ENCODE results near the gene IRF8. TPM values are rescaled to one million over a fixed set of nuclear protein-coding genes. Genes with fewer than 3 reads are reported as not detected.
"Not testable (repeated sequence)": the region's sequence is repeated elsewhere in the genome, so short reads cannot be mapped to it uniquely, and the experiment has no call there.

Gene IRF8
- total RNA-seq, 1 experiment from 2014 or later = 0.19 TPM

DNA sequence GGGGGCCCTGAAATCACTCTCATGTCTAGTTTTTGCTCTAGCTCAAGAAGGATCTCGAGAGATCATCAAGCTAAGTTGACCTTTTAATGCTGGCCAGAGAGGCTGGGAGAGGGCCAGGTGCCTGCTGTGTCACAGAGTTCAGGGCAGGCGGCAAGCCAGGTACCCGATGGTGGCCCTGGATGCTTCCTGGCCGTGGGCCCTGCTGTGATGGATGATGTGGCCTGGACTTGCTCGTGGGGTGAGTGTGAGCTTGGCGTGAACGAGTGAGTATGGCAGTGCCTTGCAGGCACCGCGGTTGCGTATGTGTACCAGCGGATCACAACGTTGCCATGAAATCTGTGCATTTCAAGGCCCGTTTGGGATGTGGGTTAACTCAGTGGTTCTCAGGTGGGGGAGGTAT, 7.4 kb downstream of the IRF8 start:
- BruUV-seq (replicated peaks) = no TSS peak
- POLR2A ChIA-PET (ENCODE audit: low non-redundant PET) = no interaction called here
- intact Hi-C loops (cut with micrococcal nuclease; ENCODE audit: unreplicated experiment) = no loop called here
- Histone ChIP-seq H3K36me3 (ENCODE audit: insufficient read depth, low read length, poor library complexity, severe bottlenecking) (no peaks in the 10 kb centered on the region), H3K27me3 (replicated peaks; ENCODE audit: insufficient read depth, low read depth, low read length, poor library complexity) (peaks cover 16% of the 10 kb centered on the region), H3K27ac (ENCODE audit: low read depth, low read length, poor library complexity, severe bottlenecking) (no peak overlapping the region), H3K9me3 (ENCODE audit: low read depth, low read length, poor library complexity, severe bottlenecking) (no peaks in the 10 kb centered on the region), H3K4me3 (ENCODE audit: low read depth, low read length, poor library complexity, severe bottlenecking) (no peak overlapping the region), H3K4me1 (ENCODE audit: insufficient read depth, low read length, poor library complexity, severe bottlenecking) (no peaks in the 10 kb centered on the region)
- CTCF ChIA-PET = no interaction called here
- TF ChIP-seq EZH2 (IDR thresholded peaks at IDR 0.05; ENCODE audit: borderline replicate concordance, low read depth, low read length, poor library complexity, severe bottlenecking) = no peak
- TF ChIP-seq, protein P1, sequence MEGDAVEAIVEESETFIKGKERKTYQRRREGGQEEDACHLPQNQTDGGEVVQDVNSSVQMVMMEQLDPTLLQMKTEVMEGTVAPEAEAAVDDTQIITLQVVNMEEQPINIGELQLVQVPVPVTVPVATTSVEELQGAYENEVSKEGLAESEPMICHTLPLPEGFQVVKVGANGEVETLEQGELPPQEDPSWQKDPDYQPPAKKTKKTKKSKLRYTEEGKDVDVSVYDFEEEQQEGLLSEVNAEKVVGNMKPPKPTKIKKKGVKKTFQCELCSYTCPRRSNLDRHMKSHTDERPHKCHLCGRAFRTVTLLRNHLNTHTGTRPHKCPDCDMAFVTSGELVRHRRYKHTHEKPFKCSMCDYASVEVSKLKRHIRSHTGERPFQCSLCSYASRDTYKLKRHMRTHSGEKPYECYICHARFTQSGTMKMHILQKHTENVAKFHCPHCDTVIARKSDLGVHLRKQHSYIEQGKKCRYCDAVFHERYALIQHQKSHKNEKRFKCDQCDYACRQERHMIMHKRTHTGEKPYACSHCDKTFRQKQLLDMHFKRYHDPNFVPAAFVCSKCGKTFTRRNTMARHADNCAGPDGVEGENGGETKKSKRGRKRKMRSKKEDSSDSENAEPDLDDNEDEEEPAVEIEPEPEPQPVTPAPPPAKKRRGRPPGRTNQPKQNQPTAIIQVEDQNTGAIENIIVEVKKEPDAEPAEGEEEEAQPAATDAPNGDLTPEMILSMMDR (conservative IDR thresholded peaks at IDR 0.05; ENCODE audit: low read depth, low read length) = no peak
- no peak for DNase-seq (ENCODE audit: low spot score)

- H3K9me3 ChIP-seq (ENCODE audit: low read depth, low read length, poor library complexity, severe bottlenecking); H3K27ac ChIP-seq (ENCODE audit: low read depth, low read length, poor library complexity, severe bottlenecking); H3K4me3 ChIP-seq (ENCODE audit: low read depth, low read length, poor library complexity, severe bottlenecking); H3K4me1 ChIP-seq (ENCODE audit: insufficient read depth, low read length, poor library complexity, severe bottlenecking); CTCF ChIA-PET; H3K27me3 ChIP-seq (replicated peaks; ENCODE audit: insufficient read depth, low read depth, low read length, poor library complexity); POLR2A ChIA-PET (ENCODE audit: low non-redundant PET); BruUV-seq (replicated peaks); intact Hi-C loops (cut with micrococcal nuclease; ENCODE audit: unreplicated experiment); DNase-seq (ENCODE audit: low spot score); H3K36me3 ChIP-seq (ENCODE audit: insufficient read depth, low read length, poor library complexity, severe bottlenecking): not testable (repeated sequence)
These were observed 8.3 kb downstream of the IRF8 start for GRCh38 chr16:85907231-85907630.

- intact Hi-C loops (cut with micrococcal nuclease; ENCODE audit: unreplicated experiment) = no loop called here
- TF ChIP-seq, protein P1 (conservative IDR thresholded peaks at IDR 0.05; ENCODE audit: low read depth, low read length) = no peak
- TF ChIP-seq EZH2 (IDR thresholded peaks at IDR 0.05; ENCODE audit: borderline replicate concordance, low read depth, low read length, poor library complexity, severe bottlenecking) = no peak
- H3K27ac ChIP-seq (ENCODE audit: low read depth, low read length, poor library complexity, severe bottlenecking) = no peak overlapping the region
- POLR2A ChIA-PET (ENCODE audit: low non-redundant PET) = no interaction called here
- no peak for DNase-seq (ENCODE audit: low spot score)
- H3K4me1 ChIP-seq (ENCODE audit: insufficient read depth, low read length, poor library complexity, severe bottlenecking) = peaks cover 12% of the 10 kb centered on the region
- H3K36me3 ChIP-seq (ENCODE audit: insufficient read depth, low read length, poor library complexity, severe bottlenecking) = no peaks in the 10 kb centered on the region
- H3K27me3 ChIP-seq (replicated peaks; ENCODE audit: insufficient read depth, low read depth, low read length, poor library complexity) = no peaks in the 10 kb centered on the region
- H3K9me3 ChIP-seq (ENCODE audit: low read depth, low read length, poor library complexity, severe bottlenecking) = no peaks in the 10 kb centered on the region
- CTCF ChIA-PET = no interaction called here
- H3K4me3 ChIP-seq (ENCODE audit: low read depth, low read length, poor library complexity, severe bottlenecking) = no peak overlapping the region
- no TSS peak for BruUV-seq (replicated peaks)
These were observed 9.5 kb downstream of the IRF8 start for GRCh38 chr16:85908444-85908843.

GRCh38 chr16:85908889-85909589, 10.1 kb downstream of the IRF8 start:
- TF ChIP-seq EZH2 (IDR thresholded peaks at IDR 0.05; ENCODE audit: borderline replicate concordance, low read depth, low read length, poor library complexity, severe bottlenecking) = no peak
- TF ChIP-seq, protein P1 (conservative IDR thresholded peaks at IDR 0.05; ENCODE audit: low read depth, low read length) = no peak
- Histone ChIP-seq H3K36me3 (ENCODE audit: insufficient read depth, low read length, poor library complexity, severe bottlenecking) (no peaks in the 10 kb centered on the region), H3K27me3 (replicated peaks; ENCODE audit: insufficient read depth, low read depth, low read length, poor library complexity) (no peaks in the 10 kb centered on the region), H3K4me1 (ENCODE audit: insufficient read depth, low read length, poor library complexity, severe bottlenecking) (peaks cover 12% of the 10 kb centered on the region), H3K9me3 (ENCODE audit: low read depth, low read length, poor library complexity, severe bottlenecking) (no peaks in the 10 kb centered on the region), H3K27ac (ENCODE audit: low read depth, low read length, poor library complexity, severe bottlenecking) (no peak overlapping the region), H3K4me3 (ENCODE audit: low read depth, low read length, poor library complexity, severe bottlenecking) (no peak overlapping the region)
- POLR2A ChIA-PET (ENCODE audit: low non-redundant PET) = no interaction called here
- BruUV-seq (replicated peaks) = no TSS peak
- intact Hi-C loops (cut with micrococcal nuclease; ENCODE audit: unreplicated experiment) = no loop called here
- no peak for DNase-seq (ENCODE audit: low spot score)
- CTCF ChIA-PET = no interaction called here

All from A673 (cell line).